Neural progenitor cell (in vitro differentiated cells): Measurements from ENCODE around the gene CHPF. TPM values are rescaled to one million over a fixed set of nuclear protein-coding genes. Genes with fewer than 3 reads are reported as not detected.

Source experiments
- DNase-seq: peaks from one replicate; pipeline ENCODE4 v3.0.0-alpha.2; 2016; ENCODE audit warnings: low spot score
- H2AFZ ChIP-seq: fragments of 200-600 bp; sonication (generic); replicated peaks from 2 replicates; pipeline ENCODE4 v1.6.1; 2016; ENCODE audit warnings: antibody characterized with exemption
- H3F3A ChIP-seq: fragments of 200-600 bp; sonication (generic); 2 replicates; pipeline ENCODE4 v1.6.1; 2016; ENCODE audit warnings: antibody characterized with exemption, low read depth
- H3K27ac ChIP-seq: fragments of 200-600 bp; sonication (generic); 2 replicates; pipeline ENCODE4 v1.5.1; 2016; ENCODE audit warnings: mild to moderate bottlenecking
- H3K27me3 ChIP-seq: fragments of 200-600 bp; sonication (generic); 2 replicates; pipeline ENCODE4 v1.6.1; 2016; ENCODE audit warnings: mild to moderate bottlenecking, moderate library complexity
- H3K36me3 ChIP-seq: fragments of 200-600 bp; sonication (generic); 2 replicates; pipeline ENCODE4 v1.5.1; 2016
- H3K4me1 ChIP-seq: fragments of 200-600 bp; sonication (generic); 2 replicates; pipeline ENCODE4 v1.6.1; 2016; ENCODE audit warnings: mixed run types
- H3K4me2 ChIP-seq: fragments of 200-600 bp; sonication (generic); 2 replicates; pipeline ENCODE4 v1.6.1; 2016
- H3K4me3 ChIP-seq: fragments of 200-600 bp; sonication (generic); 2 replicates; pipeline ENCODE4 v1.5.1; 2016
- H3K79me2 ChIP-seq: fragments of 200-600 bp; sonication (generic); 2 replicates; pipeline ENCODE4 v1.6.1; 2016; ENCODE audit warnings: low read depth
- H3K9ac ChIP-seq: fragments of 200-600 bp; sonication (generic); 2 replicates; pipeline ENCODE4 v1.6.1; 2016
- H3K9me3 ChIP-seq: fragments of 200-600 bp; sonication (generic); 2 replicates; pipeline ENCODE4 v1.5.1; 2016; ENCODE audit warnings: low read depth
- H4K20me1 ChIP-seq: fragments of 200-600 bp; sonication (generic); 2 replicates; pipeline ENCODE4 v1.6.1; 2016; ENCODE audit warnings: low read depth
- H3K27ac Mint-ChIP-seq: 3 replicates; pipeline ENCODE4 v1.8.0; 2021; ENCODE audit warnings: mixed read lengths
- H3K27me3 Mint-ChIP-seq: 2 replicates; pipeline ENCODE4 v1.8.0; 2022; ENCODE audit warnings: low read depth, mild to moderate bottlenecking, inconsistent platforms, moderate library complexity, mixed read lengths; ENCODE audit not compliant: insufficient read depth
- H3K36me3 Mint-ChIP-seq: 3 replicates; pipeline ENCODE4 v1.8.0; 2021; ENCODE audit warnings: mixed read lengths
- H3K4me1 Mint-ChIP-seq: 3 replicates; pipeline ENCODE4 v1.8.0; 2021; ENCODE audit warnings: mixed read lengths
- H3K4me3 Mint-ChIP-seq: 3 replicates; pipeline ENCODE4 v1.8.0; 2021; ENCODE audit warnings: mild to moderate bottlenecking, moderate library complexity, mixed read lengths
- H3K9me3 Mint-ChIP-seq: 3 replicates; pipeline ENCODE4 v1.8.0; 2020; ENCODE audit warnings: mixed read lengths
- EZH2 ChIP-seq: fragments of 200-600 bp; sonication (generic); IDR thresholded peaks from 2 replicates; pipeline ENCODE4 v1.6.1; 2017; ENCODE audit warnings: antibody characterized with exemption, mild to moderate bottlenecking, moderate library complexity
- EZH2phosphoT487 ChIP-seq: fragments of 200-600 bp; sonication (generic); IDR thresholded peaks from 2 replicates; pipeline ENCODE4 v1.6.1; 2017; ENCODE audit warnings: antibody characterized with exemption
- total RNA-seq: library from RNA; depleted of rRNA; stranded (reverse); fragments of >200 nt; gene quantifications from 2 replicates; pipeline ENCODE4 v1.2.3, GENCODE V29; 2015; ENCODE audit warnings: low replicate concordance
- TF ChIP-seq, protein P1 (sequence below): fragments of 200-600 bp; sonication (generic); IDR thresholded peaks from 2 replicates; pipeline ENCODE4 v1.5.1; 2017; ENCODE audit warnings: antibody characterized with exemption, mild to moderate bottlenecking

The CHPF gene
- total RNA-seq, 1 donor from 2014 or later, result 6.7 TPM

DNA sequence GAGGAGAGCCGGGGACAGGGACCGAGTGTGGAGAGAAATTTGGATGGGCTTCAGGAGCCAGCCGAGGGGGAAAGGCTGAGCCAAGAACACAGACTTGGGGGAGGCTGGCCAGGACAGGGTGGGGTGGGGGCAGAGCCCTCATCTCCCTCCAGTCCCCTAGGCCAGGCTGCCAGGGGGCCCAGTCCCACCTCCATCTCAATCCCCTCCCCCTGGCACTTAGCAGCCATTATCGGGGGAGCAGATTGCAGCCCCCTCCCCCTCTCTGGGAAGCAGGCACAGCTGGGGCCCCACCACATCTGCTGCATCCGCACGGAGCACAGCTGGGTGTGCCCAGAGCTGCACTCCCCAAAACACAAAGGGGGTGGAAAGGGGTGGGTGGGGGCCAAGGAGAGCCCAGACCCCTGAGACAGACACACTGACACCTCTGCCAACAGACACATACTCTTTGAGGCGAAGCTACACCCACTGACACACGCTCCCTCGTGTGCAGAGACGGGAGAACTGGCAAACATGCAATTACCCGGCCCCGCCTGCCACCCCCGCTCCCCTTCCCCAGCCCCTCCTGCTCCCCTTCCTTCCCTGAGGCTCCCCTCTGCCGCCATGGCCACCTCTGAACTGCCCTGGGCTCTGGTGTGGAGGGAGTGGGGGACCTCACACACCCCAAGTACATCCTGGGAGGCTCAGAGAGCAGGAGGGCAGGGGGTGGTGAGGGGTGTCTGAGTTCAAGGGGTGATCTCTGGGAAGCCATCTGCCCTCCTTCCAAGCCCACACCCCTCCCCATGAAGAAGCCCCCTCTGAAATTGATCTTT is 34.4 kb downstream of the CHPF start:
- H3K27ac ChIP-seq, result no peak overlapping the region
- peak overlapping the region; percentile 80 for H3K4me2 ChIP-seq
- peaks cover 50% of the 10 kb centered on the region for H3F3A ChIP-seq
- Mint-ChIP-seq H3K27ac (peak overlapping the region; percentile 91), H3K27me3 (peaks cover 22% of the 10 kb centered on the region), H3K4me3 (peak overlapping the region; percentile 84), H3K4me1 (peaks cover 63% of the 10 kb centered on the region), H3K9me3 (no peaks in the 10 kb centered on the region), H3K36me3 (no peaks in the 10 kb centered on the region)
- H2AFZ ChIP-seq, result no peak overlapping the region
- H3K79me2 ChIP-seq, result no peaks in the 10 kb centered on the region
- no peak for TF ChIP-seq EZH2phosphoT487
- no peak for TF ChIP-seq EZH2
- TF ChIP-seq, protein P1, sequence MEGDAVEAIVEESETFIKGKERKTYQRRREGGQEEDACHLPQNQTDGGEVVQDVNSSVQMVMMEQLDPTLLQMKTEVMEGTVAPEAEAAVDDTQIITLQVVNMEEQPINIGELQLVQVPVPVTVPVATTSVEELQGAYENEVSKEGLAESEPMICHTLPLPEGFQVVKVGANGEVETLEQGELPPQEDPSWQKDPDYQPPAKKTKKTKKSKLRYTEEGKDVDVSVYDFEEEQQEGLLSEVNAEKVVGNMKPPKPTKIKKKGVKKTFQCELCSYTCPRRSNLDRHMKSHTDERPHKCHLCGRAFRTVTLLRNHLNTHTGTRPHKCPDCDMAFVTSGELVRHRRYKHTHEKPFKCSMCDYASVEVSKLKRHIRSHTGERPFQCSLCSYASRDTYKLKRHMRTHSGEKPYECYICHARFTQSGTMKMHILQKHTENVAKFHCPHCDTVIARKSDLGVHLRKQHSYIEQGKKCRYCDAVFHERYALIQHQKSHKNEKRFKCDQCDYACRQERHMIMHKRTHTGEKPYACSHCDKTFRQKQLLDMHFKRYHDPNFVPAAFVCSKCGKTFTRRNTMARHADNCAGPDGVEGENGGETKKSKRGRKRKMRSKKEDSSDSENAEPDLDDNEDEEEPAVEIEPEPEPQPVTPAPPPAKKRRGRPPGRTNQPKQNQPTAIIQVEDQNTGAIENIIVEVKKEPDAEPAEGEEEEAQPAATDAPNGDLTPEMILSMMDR, result no peak
- DNase-seq, result no peak
- peaks cover 72% of the 10 kb centered on the region for H3K4me1 ChIP-seq
- H3K36me3 ChIP-seq, result no peaks in the 10 kb centered on the region
- no peak overlapping the region for H3K9ac ChIP-seq
- peaks cover 12% of the 10 kb centered on the region for H3K27me3 ChIP-seq
- no peaks in the 10 kb centered on the region for H4K20me1 ChIP-seq
- H3K4me3 ChIP-seq, result peak overlapping the region; percentile 43
- H3K9me3 ChIP-seq, result no peaks in the 10 kb centered on the region

DNA sequence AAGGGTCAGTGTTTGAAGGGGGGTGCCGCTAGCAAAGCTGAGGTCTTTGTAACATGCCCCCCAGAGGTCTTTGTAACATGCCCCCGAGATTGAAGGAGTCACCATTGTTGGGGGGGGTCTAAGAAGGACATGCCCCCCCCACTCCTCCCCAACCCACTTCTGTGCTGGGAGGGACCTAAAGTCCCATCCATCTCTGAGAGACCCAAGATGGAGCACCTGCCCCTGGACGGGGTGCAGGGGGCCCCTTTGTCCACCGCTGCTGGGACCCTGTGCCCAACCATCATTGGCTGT is 35.2 kb downstream of the CHPF start:
- no peak overlapping the region for H3K27ac ChIP-seq
- peaks cover 45% of the 10 kb centered on the region for H3F3A ChIP-seq
- H3K9ac ChIP-seq, result no peak overlapping the region
- Mint-ChIP-seq H3K27ac (no peak overlapping the region), H3K4me3 (no peak overlapping the region), H3K27me3 (peaks cover 15% of the 10 kb centered on the region), H3K4me1 (peaks cover 55% of the 10 kb centered on the region), H3K9me3 (no peaks in the 10 kb centered on the region), H3K36me3 (no peaks in the 10 kb centered on the region)
- DNase-seq, result no peak
- no peak overlapping the region for H2AFZ ChIP-seq
- no peak overlapping the region for H3K4me3 ChIP-seq
- H3K36me3 ChIP-seq, result no peaks in the 10 kb centered on the region
- H4K20me1 ChIP-seq, result no peaks in the 10 kb centered on the region
- no peaks in the 10 kb centered on the region for H3K9me3 ChIP-seq
- peaks cover 5% of the 10 kb centered on the region for H3K27me3 ChIP-seq
- H3K79me2 ChIP-seq, result no peaks in the 10 kb centered on the region
- TF ChIP-seq EZH2, result no peak
- TF ChIP-seq, protein P1, result no peak
- no peak for TF ChIP-seq EZH2phosphoT487
- peak overlapping the region; percentile 80 for H3K4me2 ChIP-seq
- peaks cover 64% of the 10 kb centered on the region for H3K4me1 ChIP-seq

DNA sequence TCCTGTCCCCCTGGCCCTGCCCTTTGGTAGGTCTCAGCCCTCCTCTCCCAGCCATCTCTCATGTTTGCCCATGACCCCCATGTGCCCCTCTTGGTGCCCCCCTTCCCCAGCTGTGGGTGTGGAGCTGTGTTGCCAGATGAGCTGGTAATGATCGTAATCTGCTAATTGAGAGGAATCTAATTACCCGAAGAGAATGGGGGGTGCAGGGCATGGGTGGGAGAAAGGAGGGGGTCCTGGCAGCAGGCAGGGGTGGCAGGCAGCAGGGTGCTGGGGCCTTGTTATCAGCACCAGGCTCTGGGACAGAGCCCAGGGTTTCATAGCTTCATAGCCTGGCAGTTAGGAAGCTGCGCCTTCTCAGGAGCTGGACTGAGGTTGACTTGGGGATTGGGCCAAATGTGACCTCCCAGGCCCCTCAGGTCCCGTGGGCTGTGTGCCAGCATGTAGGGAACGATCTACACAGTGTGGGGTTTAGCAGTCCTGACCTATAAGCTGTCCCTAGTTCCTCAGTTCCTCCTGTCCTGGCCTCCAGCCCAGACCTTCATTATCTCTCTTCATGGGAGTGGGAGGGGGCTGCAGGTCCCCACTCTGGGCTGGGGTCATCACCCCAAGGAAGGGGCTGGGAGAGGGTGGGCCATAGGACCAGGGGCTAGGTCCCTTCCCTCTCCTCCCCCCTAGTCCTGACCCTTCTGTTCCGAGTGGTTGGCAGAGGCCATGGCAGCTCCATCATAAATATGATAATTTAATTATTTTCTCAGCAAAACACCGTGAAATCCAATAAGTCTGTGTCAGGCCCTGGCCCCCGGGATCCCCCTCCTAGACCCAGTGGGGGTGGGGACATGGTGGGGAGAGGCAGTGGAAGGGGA is 35.8 kb downstream of the CHPF start:
- Histone ChIP-seq H2AFZ (no peak overlapping the region), H3K4me3 (no peak overlapping the region), H3K4me2 (peak overlapping the region; percentile 80), H3K79me2 (no peaks in the 10 kb centered on the region), H3K4me1 (peaks cover 58% of the 10 kb centered on the region), H3K27ac (no peak overlapping the region), H3K36me3 (no peaks in the 10 kb centered on the region), H3F3A (peaks cover 41% of the 10 kb centered on the region), H3K27me3 (no peaks in the 10 kb centered on the region), H3K9me3 (no peaks in the 10 kb centered on the region), H3K9ac (no peak overlapping the region), H4K20me1 (no peaks in the 10 kb centered on the region)
- Mint-ChIP-seq H3K27ac (no peak overlapping the region), H3K9me3 (no peaks in the 10 kb centered on the region), H3K4me1 (peaks cover 50% of the 10 kb centered on the region), H3K4me3 (no peak overlapping the region), H3K36me3 (no peaks in the 10 kb centered on the region), H3K27me3 (peaks cover 13% of the 10 kb centered on the region)
- DNase-seq, result no peak
- TF ChIP-seq, protein P1, result no peak
- TF ChIP-seq EZH2phosphoT487, result no peak
- TF ChIP-seq EZH2, result no peak
